Measurements from ENCODE around the gene PTPN1.
"Not testable (repeated sequence)": the region's sequence is repeated elsewhere in the genome, so short reads cannot be mapped to it uniquely, and the experiment has no call there.

PTPN1 gene

GRCh38 chr20:50595988-50596693 is 86.0 kb downstream of the PTPN1 start:
- no peak for DNase-seq

GRCh38 chr20:50596694-50597021 is 86.5 kb downstream of the PTPN1 start:
- no peak for DNase-seq

- DNase-seq, result no peak
Observed at GRCh38 chr20:50597406-50597969, 87.3 kb downstream of the PTPN1 start.

GRCh38 chr20:50598074-50598473 is 87.9 kb downstream of the PTPN1 start:
- DNase-seq, result no peak

- DNase-seq, result not testable (repeated sequence)
Observed at GRCh38 chr20:50598768-50599167, 88.6 kb downstream of the PTPN1 start.

GRCh38 chr20:50600281-50600895 is 90.2 kb downstream of the PTPN1 start:
- no peak for DNase-seq

GRCh38 chr20:50601511-50602431 is 91.6 kb downstream of the PTPN1 start:
- DNase-seq, result no peak

- DNase-seq, result no peak
Observed at GRCh38 chr20:50602432-50603088, 92.4 kb downstream of the PTPN1 start.

- DNase-seq, result no peak
Observed at GRCh38 chr20:50604451-50604850, 94.3 kb downstream of the PTPN1 start.

GRCh38 chr20:50605136-50605535 is 95.0 kb downstream of the PTPN1 start:
- no peak for DNase-seq

- DNase-seq, result no peak
Observed at GRCh38 chr20:50607436-50607835, 97.3 kb downstream of the PTPN1 start.

GRCh38 chr20:50607850-50608749 is 97.9 kb downstream of the PTPN1 start:
- no peak for DNase-seq

GRCh38 chr20:50608750-50609104 is 98.5 kb downstream of the PTPN1 start:
- DNase-seq, result no peak

GRCh38 chr20:50609438-50609989 is 99.3 kb downstream of the PTPN1 start:
- DNase-seq, result no peak

- no peak for DNase-seq
Observed at GRCh38 chr20:50610212-50610718, 100.1 kb downstream of the PTPN1 start.

- no peak for DNase-seq
Observed at GRCh38 chr20:50611128-50611810, 101.1 kb downstream of the PTPN1 start.

- no peak for DNase-seq
Observed at GRCh38 chr20:50613438-50614169, 103.4 kb downstream of the PTPN1 start.

GRCh38 chr20:50615407-50615806 is 105.2 kb downstream of the PTPN1 start:
- no peak for DNase-seq

GRCh38 chr20:50617022-50617421 is 106.8 kb downstream of the PTPN1 start:
- DNase-seq, result no peak

- DNase-seq, result no peak
Observed at GRCh38 chr20:50618537-50618936, 108.4 kb downstream of the PTPN1 start.
